HG02870 (cell line): ENCODE results near the gene KLF16.
"Not testable (repeated sequence)": the region's sequence is repeated elsewhere in the genome, so short reads cannot be mapped to it uniquely, and the experiment has no call there.

ENCODE experiments used
- ATAC-seq: cut with Tn5 transposase; IDR thresholded peaks from one replicate; pipeline ENCODE4 v1.9.1; 2021; ENCODE audit warnings: mild to moderate bottlenecking, moderate library complexity; ENCODE audit not compliant: unreplicated experiment

Gene KLF16

DNA sequence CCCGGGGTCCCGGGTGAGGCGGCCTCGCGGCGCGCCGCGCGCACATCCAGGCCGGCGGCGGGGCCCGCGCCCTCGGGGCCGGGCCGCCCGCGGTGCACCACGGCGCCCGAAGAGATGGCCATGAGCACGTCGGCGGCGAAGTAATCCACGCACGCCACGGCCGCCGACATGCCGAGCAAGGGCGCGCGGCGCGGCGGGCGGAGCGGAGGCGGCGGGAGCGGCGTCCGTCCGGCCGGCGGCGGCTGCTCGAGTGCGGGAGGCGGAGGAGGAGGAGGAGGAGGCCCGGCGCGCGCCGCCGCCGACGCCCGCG is at the start of gene KLF16:
Gene KLF16 (minus strand): TSS at position 252 of the 310 bp plus-strand sequence. CDS start 82 bp downstream, at position 170.
- ATAC-seq: no peak

DNA sequence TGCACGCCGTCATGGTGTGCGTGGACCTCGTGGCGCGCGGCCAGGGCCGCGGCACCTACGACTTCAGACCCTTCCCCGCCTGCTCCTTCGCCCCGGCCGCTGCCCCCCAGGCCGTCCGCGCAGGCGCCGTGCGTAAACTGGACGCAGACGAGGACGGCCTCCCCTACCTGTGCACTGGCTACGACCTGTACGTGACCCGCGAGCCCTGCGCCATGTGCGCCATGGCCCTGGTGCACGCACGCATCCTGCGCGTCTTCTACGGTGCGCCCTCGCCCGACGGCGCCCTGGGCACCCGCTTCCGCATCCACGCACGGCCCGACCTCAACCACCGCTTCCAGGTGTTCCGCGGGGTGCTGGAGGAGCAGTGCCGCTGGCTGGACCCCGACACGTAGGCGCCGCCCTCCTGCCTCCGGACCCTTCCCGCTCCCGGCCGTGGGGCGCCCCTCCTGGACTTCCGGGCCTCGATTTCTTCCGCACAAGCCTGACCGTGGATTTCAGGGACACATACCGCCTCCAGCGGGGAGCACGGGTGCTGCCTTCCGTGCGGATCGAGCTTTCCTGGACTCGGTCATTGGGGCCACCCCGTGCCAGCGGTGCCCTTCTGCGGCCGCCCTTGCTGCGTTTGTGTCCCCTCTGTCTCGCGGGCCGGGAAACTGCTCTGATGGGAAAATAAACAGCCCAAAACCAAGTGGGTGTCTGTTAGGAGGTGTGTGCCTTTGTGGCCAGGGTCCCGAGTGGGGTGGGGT is 49.6 kb upstream of the KLF16 start:
- no peak for ATAC-seq

DNA sequence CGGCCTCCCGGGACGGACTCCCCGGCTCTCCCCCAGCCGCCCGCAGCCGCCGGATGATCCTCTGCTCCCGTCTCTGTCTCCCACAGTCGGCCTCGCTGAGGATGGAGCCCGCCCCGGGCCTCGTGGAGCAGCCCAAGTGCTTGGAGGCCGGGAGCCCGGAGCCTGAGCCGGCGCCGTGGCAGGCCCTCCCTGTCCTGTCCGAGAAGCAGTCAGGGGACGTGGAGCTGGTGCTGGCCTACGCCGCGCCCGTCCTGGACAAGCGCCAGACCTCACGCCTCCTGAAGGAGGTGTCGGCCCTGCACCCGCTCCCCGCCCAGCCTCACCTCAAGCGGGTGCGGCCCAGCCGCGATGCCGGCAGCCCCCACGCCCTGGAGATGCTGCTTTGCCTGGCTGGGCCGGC is 48.6 kb upstream of the KLF16 start:
- no peak for ATAC-seq

DNA sequence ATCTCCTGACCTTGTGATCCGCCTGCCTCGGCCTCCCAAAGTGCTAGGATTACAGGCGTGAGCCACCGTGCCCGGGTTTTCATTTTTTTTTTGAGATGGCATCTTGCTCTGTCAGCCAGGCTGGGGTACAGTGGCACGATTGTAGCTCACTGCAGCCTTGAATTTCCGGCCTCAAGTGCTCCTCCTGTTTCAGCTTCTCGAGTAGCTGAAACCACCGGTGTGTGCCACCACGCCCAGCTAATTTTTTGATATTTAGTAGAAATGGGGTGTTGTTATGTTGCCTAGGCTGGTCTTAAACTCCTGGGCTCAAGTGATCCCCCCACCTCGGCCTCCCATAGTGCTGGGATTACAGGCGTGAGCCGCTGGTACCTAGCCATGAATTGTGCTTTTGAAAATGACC is 47.7 kb upstream of the KLF16 start:
- no peak for ATAC-seq

DNA sequence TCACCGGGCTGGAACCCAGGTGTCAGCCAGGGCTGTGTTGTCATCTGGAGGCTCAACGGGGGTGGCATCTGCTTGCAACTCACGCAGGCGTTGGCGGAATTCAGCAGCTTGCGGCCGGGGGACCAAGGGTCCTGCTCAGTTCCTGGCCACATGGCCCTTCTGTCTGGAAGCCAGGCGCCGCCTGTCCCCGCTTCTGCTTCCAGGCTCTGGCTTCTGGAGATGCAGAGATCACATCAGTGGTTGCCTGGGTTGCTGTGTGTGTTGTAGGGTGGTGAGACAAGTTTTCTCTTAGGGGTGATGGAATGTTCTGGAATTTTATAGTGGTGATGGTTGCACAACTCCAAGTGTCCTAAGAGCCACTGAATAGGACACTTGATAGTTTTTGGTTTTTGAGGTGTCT is 46.8 kb upstream of the KLF16 start:
- ATAC-seq: no peak

DNA sequence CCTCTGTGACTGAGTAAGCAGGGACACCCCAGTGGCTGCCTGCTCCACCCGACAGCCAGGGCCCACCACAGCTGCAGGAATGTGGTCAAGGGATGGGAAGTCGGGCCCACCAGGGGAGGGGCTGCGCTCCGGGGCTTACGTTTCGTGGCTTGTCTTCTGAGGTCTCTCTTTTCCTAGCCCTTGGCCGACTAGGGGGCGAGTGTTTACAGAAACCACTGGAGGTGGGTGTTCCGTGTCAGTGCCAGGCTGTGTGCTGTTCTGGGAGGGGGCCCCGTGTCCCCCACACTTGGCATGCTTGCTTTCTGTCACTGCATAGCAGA is 46.3 kb upstream of the KLF16 start:
- no peak for ATAC-seq

DNA sequence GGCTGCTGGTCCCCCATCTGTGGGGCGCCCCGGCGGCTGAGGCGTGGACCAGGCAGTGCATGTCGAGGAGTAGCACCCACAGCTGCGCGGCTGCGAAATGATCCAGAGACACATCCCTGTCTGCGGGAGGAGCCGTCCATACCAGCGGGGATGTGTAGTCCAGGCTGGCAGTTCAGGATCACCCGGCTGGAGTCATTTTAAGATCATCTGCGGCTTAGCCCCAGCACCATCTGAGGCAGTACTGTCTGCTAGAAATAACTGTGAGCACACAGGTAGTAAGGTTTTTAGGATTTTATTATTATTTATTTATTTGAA is 44.9 kb upstream of the KLF16 start:
- ATAC-seq: no peak

DNA sequence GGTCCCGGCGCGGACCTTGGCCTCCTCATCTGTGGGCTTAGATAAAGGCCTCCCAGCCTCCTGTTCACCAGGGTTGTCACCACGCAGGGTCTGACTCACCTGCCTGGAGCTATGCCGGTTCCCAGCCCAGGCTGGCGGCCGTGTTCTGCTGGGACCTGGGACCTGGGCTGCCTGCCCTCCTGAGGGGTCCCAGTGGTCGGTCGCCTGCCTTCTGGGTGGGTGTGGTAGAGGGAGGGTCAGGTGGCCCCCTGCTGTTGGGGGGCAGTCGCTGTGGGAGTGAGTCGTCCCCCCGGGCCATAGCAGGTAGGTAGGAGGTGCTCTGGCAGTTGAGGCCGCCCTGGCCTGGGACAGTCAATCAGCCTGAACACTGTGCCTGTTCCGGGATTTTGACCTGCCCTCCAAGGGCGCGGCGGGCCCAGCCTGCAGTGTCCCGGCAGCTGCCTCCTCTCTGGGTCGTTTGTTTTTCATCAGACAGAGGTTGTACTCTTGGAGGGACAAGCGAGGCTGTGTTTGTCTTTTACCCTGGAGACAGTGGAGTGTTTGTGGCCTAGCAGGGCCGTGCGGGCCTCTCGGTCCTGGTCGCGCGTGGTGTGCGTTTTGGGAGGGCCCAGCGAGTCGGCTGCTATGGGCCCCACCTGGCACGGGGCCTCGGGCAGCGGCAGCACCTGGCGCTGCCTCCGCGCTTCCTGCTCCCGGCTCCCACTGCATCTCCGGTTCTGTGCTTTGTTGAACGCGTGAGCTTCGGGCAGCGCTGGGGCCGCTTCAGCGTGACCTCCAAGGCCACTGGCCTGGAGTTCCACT is 44.4 kb upstream of the KLF16 start:
- no peak for ATAC-seq

DNA sequence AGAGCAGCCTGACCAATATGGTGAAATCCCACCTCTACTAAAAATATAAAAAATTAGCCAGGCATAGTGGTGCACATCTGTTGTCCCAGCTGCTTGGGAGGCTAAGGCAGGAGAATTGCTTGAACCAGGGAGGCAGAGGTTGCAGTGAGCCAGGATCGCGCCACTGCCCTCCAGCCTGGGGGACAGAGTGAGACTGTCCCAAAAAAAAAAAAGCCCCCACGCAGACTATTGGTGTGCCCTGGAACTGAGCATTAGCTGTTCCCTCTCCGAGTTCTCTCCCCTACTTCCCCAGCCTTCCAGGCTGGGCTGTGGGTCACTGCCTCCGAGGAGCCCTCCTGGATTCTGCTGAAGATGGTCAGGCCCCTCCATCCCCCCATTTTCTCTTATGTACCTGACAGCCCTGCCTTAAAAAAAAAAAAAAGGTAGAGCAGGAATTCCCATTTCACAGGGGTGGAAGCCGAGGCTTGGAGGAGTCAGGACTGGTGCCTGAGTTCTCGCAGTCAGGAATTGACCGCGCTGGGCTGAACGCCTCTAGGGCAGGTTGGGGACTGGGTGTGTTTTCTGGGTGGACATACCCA is 43.7 kb upstream of the KLF16 start:
- ATAC-seq: no peak

DNA sequence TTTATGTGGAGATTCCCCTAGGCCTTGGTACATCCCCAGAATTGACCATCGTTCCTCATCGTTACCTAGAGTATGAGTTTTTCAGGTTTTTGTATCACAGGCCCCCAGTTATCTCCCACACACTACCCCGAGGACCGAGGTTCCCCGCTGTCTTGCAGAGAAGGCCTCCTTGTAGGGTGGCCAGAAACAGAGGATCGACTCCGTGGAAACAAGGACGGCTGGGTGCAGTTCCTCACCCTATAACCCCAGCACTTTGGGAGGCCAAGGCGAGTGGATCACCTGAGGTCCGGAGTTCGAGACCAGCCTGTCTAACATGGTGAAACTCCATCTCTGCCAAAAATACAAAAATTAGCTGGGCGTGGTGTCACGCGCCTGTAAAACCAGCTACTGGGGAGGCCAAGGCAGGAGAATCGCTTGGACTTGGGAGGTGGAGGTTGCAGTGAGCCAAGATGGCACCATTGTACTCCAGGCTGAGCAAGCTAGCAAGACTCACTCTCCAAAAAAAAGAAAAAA is 42.5 kb upstream of the KLF16 start:
- ATAC-seq: no peak

DNA sequence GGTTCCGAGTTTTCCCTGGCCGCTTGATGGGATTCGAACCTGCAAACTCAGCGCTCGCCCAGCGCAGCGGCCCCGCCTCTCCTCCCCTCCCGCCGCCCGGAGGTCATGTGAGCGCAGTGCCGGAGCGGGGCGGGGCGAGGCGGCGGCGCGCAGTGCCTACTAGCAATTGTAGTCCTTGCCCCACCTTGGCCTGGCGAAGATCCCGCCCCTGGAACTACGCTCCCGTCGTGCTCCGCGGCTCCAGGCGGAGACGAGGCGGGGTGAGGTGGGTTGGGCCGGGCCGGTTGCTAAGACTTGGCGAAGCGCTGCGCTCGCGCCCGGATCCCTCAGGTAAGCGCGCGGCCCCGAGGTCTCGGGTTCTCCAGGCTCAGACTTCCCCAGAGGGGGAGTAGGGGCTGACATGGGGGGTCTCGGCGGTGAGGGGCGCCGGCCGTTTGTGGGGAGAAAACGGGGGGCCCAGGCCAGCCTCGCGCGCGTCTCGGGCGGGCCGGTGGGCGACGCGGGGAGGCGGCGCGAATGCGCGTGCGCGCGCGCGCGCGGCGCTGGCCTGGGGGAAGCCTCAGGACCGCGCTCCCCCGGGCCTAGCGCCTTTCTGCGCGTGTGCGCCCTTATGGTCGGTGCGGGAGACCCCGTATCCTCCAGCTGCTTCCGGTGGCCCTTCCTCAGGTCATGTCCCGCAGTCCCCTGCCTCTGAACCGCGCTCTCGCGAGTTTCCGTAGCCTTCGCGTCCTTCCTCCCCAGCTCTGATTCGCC is 41.9 kb upstream of the KLF16 start, which contains the start of the genes ADAT3 and SCAMP4:
Gene ADAT3 (plus strand): TSS at position 290 of the 753 bp plus-strand sequence. CDS start 6,649 bp downstream, outside the sequence.
Gene SCAMP4 (plus strand): TSS at position 290 of the 753 bp plus-strand sequence. CDS start 9,621 bp downstream, outside the sequence.
- ATAC-seq: peak; percentile 68

DNA sequence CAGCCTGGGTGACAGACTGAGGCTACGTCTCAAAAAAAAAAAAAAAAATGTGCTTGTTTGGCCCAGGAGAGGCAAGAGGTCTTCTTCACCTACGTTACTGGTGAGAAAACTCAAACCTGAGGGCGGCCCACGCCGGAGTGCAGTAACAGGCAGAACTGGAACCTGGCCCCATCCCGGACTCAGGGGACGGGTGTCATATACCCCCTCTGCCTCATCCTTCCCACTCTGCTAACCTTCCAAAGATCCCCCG is 41.4 kb upstream of the KLF16 start:
- peak; percentile 17 for ATAC-seq

DNA sequence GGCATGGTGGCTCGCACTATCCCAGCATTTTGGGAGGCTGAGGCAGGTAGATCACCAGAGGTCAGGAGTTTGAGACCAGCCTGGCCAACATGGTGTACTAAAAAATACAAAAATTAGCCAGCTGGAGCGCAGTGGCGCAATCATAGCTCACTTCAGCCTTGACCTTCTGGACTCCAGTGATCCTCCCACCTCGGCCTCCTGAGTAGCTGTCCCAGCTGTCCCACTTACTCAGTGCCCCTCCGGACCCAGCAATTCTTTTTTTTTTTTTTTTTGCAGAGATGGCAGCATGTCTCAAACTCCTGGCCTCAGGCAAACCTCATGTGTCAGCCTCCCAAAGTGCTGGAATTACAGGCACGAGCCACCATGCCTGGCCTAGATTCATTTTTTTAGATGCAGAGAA is 39.5 kb upstream of the KLF16 start:
- ATAC-seq: no peak

DNA sequence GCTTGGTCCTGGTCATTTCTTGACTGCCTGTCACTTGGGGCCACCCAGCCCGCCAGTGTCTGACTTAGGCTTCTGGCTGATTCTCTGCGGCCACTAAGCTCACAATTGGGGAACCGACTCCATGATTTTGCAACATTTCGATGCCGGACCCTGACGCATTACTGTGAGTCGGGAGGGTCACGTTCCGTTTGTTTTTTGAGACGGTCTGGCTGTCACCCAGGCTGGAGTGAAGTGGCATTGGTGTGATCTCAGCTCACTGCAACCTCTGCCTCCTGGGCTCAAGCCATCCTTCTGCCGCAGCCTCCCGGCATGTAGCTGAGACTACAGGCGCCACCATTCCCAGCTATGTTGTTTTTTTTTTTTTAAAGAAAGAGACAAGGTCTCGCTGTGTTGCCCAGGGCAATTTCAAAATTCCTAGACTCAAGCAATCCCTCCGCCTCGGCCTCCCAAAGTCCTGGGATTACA is 38.6 kb upstream of the KLF16 start:
- ATAC-seq: no peak

DNA sequence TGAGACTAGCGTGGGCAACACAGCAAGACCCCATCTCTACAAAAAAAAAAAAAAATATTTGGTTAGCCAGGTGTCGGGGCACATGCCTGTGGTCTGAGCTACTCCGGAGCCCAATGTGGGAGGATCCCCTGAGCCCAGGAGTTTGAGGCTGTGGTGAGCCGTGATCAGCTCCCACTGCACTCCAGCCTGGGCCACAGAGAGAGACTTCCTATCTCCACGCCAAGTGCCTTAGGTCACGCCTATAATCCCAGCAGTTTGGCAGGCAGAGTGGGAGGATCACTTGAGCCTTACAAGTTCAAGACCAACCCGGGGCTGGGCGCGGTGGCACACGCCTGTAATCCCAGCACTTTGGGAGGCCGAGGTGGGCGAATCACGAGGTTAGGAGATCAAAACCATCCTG is 33.1 kb upstream of the KLF16 start:
- no peak for ATAC-seq

DNA sequence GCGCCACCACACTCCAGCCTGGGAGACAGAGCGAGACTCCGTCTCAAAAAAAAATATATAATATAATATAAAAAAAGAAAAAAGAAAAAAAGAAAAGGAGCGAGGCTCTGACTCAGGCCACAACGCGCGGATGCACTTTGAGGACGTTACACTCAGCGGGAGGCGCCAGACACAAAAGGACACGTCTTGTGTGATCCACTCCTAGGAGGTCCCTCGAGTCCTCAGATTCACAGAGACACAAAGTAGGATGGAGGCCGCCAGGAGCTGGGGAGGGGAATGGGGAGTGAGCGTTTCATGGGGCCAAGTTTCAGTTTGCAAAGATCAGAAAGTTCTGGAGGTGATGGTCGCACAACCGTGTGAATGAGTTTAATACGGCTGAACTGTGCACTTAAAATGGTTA is 30.4 kb upstream of the KLF16 start:
- ATAC-seq: no peak

DNA sequence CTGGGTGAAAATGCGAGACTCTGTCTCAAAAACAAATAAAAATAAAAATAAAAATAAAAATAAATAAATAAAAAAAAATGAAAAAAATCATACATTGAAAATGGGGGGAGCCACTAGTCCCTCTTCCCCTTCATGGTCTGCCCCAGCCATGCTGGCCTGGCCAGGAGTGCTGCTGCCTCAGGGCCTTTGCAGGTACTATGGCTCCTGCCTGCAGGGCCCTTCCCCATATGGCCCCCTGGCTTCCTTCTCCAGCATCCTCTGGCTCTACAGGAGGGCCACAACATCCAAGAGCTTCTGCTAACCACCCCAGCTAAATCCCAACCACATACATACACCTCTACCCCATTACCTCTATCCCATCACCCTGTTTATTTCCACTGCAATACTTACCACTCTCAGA is 26.5 kb upstream of the KLF16 start:
- no peak for ATAC-seq

DNA sequence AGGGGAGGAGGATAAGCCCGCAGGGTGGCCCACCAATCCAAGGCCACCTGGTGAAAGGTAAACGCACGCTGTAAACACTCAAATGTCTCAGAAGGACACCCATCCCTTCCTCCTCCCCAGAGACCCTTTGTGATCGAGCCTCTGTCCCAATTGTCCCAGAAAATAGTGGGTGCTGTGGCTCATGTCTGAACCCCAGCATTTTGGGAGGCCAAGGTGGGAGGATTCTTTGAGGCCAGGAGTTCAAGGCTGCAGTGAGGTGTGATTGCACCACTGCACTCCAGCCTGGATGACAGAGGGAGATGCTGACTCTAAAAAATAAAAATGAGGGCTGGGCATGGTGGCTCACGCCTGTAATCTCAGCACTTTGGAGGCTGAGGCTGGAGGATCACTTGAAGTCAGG is 25.0 kb upstream of the KLF16 start:
- no peak for ATAC-seq

DNA sequence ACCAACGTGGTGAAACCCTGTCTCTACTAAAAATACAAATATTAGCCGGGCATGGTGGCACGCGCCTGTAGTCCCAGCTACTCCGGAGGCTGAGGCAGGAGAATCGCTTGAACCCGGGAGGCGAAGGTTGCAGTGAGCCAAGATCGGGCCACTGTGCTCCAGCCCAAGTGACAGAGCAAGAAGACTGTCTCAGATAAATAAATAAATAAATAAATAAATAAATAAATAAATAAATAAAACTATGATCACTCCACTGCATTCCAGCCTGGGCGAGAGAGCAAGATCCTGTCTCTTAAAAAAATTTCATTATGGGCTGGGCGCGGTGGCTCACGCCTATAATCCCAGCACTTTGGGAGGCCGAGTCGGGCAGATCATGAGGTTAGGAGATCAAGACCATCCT is 23.0 kb upstream of the KLF16 start:
- ATAC-seq: not testable (repeated sequence)

DNA sequence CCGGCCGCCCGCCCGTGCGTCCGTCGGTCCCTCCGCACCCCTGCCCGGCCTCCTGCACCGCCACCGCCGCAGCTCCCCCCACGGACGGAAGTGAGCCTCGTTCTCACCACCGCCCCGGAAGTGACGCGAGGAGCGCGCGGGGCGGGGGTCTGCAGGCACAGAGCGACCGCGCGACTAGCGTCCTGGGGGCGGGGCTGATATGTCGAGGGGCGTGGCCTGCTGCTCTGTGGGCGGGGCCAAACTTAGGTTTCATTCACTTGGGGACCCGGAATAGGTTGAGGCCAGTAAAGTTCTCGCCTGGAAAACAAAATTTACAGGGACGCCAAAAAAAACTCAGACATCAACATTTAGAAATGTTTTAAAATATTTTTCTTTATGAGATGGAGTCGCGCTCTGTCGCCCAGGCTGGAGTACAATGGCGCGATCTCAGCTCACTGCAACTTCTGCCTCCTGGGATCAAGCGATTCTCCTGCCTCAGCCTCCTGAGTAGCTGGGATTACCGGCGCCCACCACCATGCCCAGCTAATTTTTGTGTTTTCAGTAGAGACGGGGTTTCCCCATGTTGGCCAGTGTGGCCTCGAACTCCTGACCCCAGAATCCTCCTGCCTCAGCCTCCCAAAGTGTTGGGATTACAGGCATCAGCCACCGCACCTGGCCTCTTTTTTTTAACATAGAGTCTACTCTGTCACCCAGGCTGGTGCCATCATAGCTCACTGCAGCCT is 22.2 kb upstream of the KLF16 start, which contains the start of gene ABHD17A:
Gene ABHD17A (minus strand): TSS at position 99 of the 722 bp plus-strand sequence. CDS start 3,930 bp downstream, outside the sequence.
- peak; percentile 57 for ATAC-seq
